Mesenchymal stem cell (in vitro differentiated cells and primary cell): Measurements from ENCODE around the gene DGKH.
A peak's percentile ranks its signal among the peaks of the same experiment; 100 is the strongest.

ENCODE experiments used
- DNase-seq: peaks from one replicate; pipeline ENCODE4 v3.0.0-alpha.2; 2013
- H2AFZ ChIP-seq: one replicate; pipeline ENCODE4 v1.6.1; 2013; ENCODE audit warnings: low read depth, mild to moderate bottlenecking, control low read depth, inconsistent platforms, low read length, moderate library complexity
- H2AK5ac ChIP-seq: 2 replicates; pipeline ENCODE4 v1.6.1; 2013; ENCODE audit warnings: low read length, moderate library complexity, mild to moderate bottlenecking, inconsistent platforms; ENCODE audit not compliant: severe bottlenecking
- H2BK120ac ChIP-seq: one replicate; pipeline ENCODE4 v1.6.1; 2013; ENCODE audit warnings: low read depth, mild to moderate bottlenecking, inconsistent platforms, low read length, moderate library complexity
- H2BK12ac ChIP-seq, 2 experiments: one replicate each; pipeline ENCODE4 v1.6.1; 2013; ENCODE audit warnings: inconsistent platforms in 2 of 2, low read length in 2 of 2, mild to moderate bottlenecking in 2 of 2, moderate library complexity in 2 of 2, control low read depth in 1 of 2
- H2BK15ac ChIP-seq: one replicate; pipeline ENCODE4 v1.6.1; 2013; ENCODE audit warnings: mild to moderate bottlenecking, low read depth, inconsistent platforms; ENCODE audit not compliant: poor library complexity, severe bottlenecking
- H2BK5ac ChIP-seq: 2 replicates; pipeline ENCODE4 v1.6.1; 2013; ENCODE audit warnings: low read depth, mild to moderate bottlenecking, low read length, control low read depth, inconsistent platforms; ENCODE audit not compliant: poor library complexity, severe bottlenecking
- H3K14ac ChIP-seq, 2 experiments: one replicate each; pipeline ENCODE4 v1.6.1; 2013; ENCODE audit warnings: inconsistent platforms in 2 of 2, low read length in 2 of 2, control low read depth in 1 of 2, mild to moderate bottlenecking in 1 of 2, moderate library complexity in 1 of 2
- H3K18ac ChIP-seq, 2 experiments: one replicate each; pipeline ENCODE4 v1.6.1; 2013; ENCODE audit warnings: inconsistent platforms in 2 of 2, low read length in 2 of 2, control low read depth in 1 of 2, low read depth in 1 of 2, mild to moderate bottlenecking in 1 of 2
- H3K23ac ChIP-seq, 2 experiments: one replicate each; pipeline ENCODE4 v1.6.1; 2013; ENCODE audit warnings: inconsistent platforms in 2 of 2, low read length in 2 of 2, mild to moderate bottlenecking in 2 of 2, moderate library complexity in 2 of 2, control low read depth in 1 of 2
- H3K27ac ChIP-seq: 2 replicates; pipeline ENCODE4 v1.5.1; 2013; ENCODE audit warnings: mild to moderate bottlenecking, moderate library complexity, low read length, control low read depth, inconsistent platforms; ENCODE audit not compliant: poor library complexity, severe bottlenecking
- H3K27me3 ChIP-seq, 2 experiments: 2 replicates each; pipeline versions ENCODE4 v1.6.1 to v1.7.0; 2013; ENCODE audit warnings: low read length in 2 of 2, mild to moderate bottlenecking in 2 of 2, moderate library complexity in 2 of 2, control low read depth in 1 of 2, inconsistent platforms in 1 of 2; ENCODE audit not compliant: control insufficient read depth in 1 of 2, insufficient read depth in 1 of 2
- H3K36me3 ChIP-seq, 2 experiments: 2 replicates each; pipeline versions ENCODE4 v1.6.1 to v1.7.0; 2013; ENCODE audit warnings: low read length in 2 of 2, control low read depth in 1 of 2, inconsistent platforms in 1 of 2, low read depth in 1 of 2, mild to moderate bottlenecking in 1 of 2; ENCODE audit not compliant: insufficient read depth in 2 of 2, control insufficient read depth in 1 of 2
- H3K4ac ChIP-seq, 2 experiments: one replicate each; pipeline ENCODE4 v1.6.1; 2013; ENCODE audit warnings: inconsistent platforms in 2 of 2, low read length in 2 of 2, mild to moderate bottlenecking in 2 of 2, moderate library complexity in 2 of 2, control low read depth in 1 of 2, low read depth in 1 of 2
- H3K4me1 ChIP-seq: 2 replicates; pipeline ENCODE4 v1.6.1; 2013; ENCODE audit warnings: low read depth, low read length, control low read depth; ENCODE audit not compliant: control insufficient read depth, insufficient read depth
- H3K4me2 ChIP-seq: 2 replicates; pipeline ENCODE4 v1.6.1; 2013; ENCODE audit warnings: low read length, mild to moderate bottlenecking, inconsistent platforms; ENCODE audit not compliant: poor library complexity, severe bottlenecking
- H3K4me3 ChIP-seq, 2 experiments: 2 replicates each; pipeline versions ENCODE4 v1.5.1 to v1.7.0; 2013; ENCODE audit warnings: low read length in 2 of 2, mild to moderate bottlenecking in 2 of 2, control low read depth in 1 of 2, low read depth in 1 of 2; ENCODE audit not compliant: insufficient read depth in 1 of 2
- H3K79me1 ChIP-seq: replicated peaks from 2 replicates; pipeline ENCODE4 v1.6.1; 2013; ENCODE audit warnings: mild to moderate bottlenecking, control low read depth, low read length, inconsistent platforms; ENCODE audit not compliant: poor library complexity, severe bottlenecking
- H3K9ac ChIP-seq: 2 replicates; pipeline ENCODE4 v1.7.0; 2013; ENCODE audit warnings: mild to moderate bottlenecking, low read length, moderate library complexity
- H3K9me3 ChIP-seq: 2 replicates; pipeline ENCODE4 v1.7.0; 2013; ENCODE audit warnings: mild to moderate bottlenecking, low read length; ENCODE audit not compliant: control insufficient read depth
- H4K8ac ChIP-seq: one replicate; pipeline ENCODE4 v1.6.1; 2013; ENCODE audit warnings: inconsistent platforms, mild to moderate bottlenecking, low read length, moderate library complexity
- H4K91ac ChIP-seq: one replicate; pipeline ENCODE4 v1.6.1; 2013; ENCODE audit warnings: mild to moderate bottlenecking, low read length, inconsistent platforms
- WGBS: methylation state at CpG from one replicate; pipeline ENCODE4 v1.1.7; 2013; ENCODE audit warnings: mixed read lengths; 5-methylcytosine and 5-hydroxymethylcytosine counted together

DGKH gene

GRCh38 chr13:42002066-42002465 lies 46.4 kb upstream of the DGKH start:
- H3K27ac ChIP-seq, result no peak overlapping the region
- no peaks in the 10 kb centered on the region for H3K36me3 ChIP-seq
- H2BK12ac ChIP-seq, result peak overlapping the region in 1 of 2 experiments; percentile 71
- H3K9me3 ChIP-seq, result no peaks in the 10 kb centered on the region
- peaks cover 3% of the 10 kb centered on the region for H3K4me1 ChIP-seq
- no peak overlapping the region for H3K4me2 ChIP-seq
- H3K4ac ChIP-seq, result no peak overlapping the region
- H3K14ac ChIP-seq, result no peak overlapping the region
- no peak overlapping the region for H2BK15ac ChIP-seq
- no peak overlapping the region for H2BK5ac ChIP-seq
- no peak overlapping the region for H4K8ac ChIP-seq
- H2AFZ ChIP-seq, result no peak overlapping the region
- DNase-seq, result no peak
- H3K79me1 ChIP-seq, result no peaks in the 10 kb centered on the region
- H3K23ac ChIP-seq, result no peak overlapping the region
- WGBS, result 83% methylated on average over 1 of the region's 2 CpGs
- H3K9ac ChIP-seq, result peak overlapping the region; percentile 14
- H3K27me3 ChIP-seq, result peaks cover 0 to 8% of the 10 kb centered on the region in 2 experiments
- no peak overlapping the region for H2AK5ac ChIP-seq
- no peak overlapping the region for H3K4me3 ChIP-seq
- no peak overlapping the region for H3K18ac ChIP-seq
- no peak overlapping the region for H4K91ac ChIP-seq
- H2BK120ac ChIP-seq, result no peak overlapping the region

DNA sequence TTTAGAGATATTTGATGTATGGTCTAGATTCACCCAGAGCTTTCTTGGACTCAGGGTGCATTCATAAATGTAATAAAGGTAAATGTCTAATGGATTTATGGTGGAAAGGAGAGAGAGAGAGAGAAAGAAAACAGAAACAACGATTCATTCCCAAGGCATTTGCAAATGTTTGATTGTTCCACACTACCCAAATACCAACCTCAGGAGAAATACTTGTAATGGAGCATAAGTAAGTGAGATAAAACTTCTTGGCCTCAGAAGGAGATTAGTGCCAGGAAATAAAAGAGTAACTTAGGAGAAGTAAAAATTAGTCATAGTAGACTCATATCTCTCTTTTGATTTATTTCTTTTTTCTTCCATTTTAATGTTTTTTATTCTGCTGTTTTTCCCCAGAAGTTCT lies 40.6 kb upstream of the DGKH start:
- H2BK15ac ChIP-seq, result no peak overlapping the region
- H3K23ac ChIP-seq, result no peak overlapping the region
- no peak overlapping the region for H3K4me3 ChIP-seq
- H3K79me1 ChIP-seq, result no peaks in the 10 kb centered on the region
- no peak overlapping the region for H2BK12ac ChIP-seq
- H2AFZ ChIP-seq, result no peak overlapping the region
- H3K4me1 ChIP-seq, result no peaks in the 10 kb centered on the region
- no peak overlapping the region for H3K4me2 ChIP-seq
- H3K27me3 ChIP-seq, result no peaks in the 10 kb centered on the region
- no peak overlapping the region for H3K14ac ChIP-seq
- no peak overlapping the region for H4K8ac ChIP-seq
- peak; percentile 6 for DNase-seq
- H3K18ac ChIP-seq, result no peak overlapping the region
- no peak overlapping the region for H3K9ac ChIP-seq
- no CpG with 5 or more reads among the region's 1 CpG for WGBS
- H2BK120ac ChIP-seq, result no peak overlapping the region
- no peak overlapping the region for H4K91ac ChIP-seq
- H2AK5ac ChIP-seq, result no peak overlapping the region
- H3K4ac ChIP-seq, result no peak overlapping the region
- no peaks in the 10 kb centered on the region for H3K9me3 ChIP-seq
- no peak overlapping the region for H3K27ac ChIP-seq
- H2BK5ac ChIP-seq, result no peak overlapping the region
- no peaks in the 10 kb centered on the region for H3K36me3 ChIP-seq

- no peaks in the 10 kb centered on the region for H3K36me3 ChIP-seq
- peak overlapping the region in 1 of 2 experiments; percentile 63 for H3K14ac ChIP-seq
- H3K9me3 ChIP-seq, result no peaks in the 10 kb centered on the region
- H4K8ac ChIP-seq, result no peak overlapping the region
- H3K27ac ChIP-seq, result no peak overlapping the region
- H3K79me1 ChIP-seq, result no peaks in the 10 kb centered on the region
- no peak overlapping the region for H3K4me2 ChIP-seq
- no peak overlapping the region for H2AK5ac ChIP-seq
- no peak overlapping the region for H2AFZ ChIP-seq
- H3K23ac ChIP-seq, result no peak overlapping the region
- H3K4me3 ChIP-seq, result no peak overlapping the region
- DNase-seq, result no peak
- H3K4ac ChIP-seq, result no peak overlapping the region
- H2BK12ac ChIP-seq, result no peak overlapping the region
- H2BK5ac ChIP-seq, result no peak overlapping the region
- 86% methylated on average over 4 of the region's 4 CpGs for whole genome bisulfite sequencing
- H2BK15ac ChIP-seq, result no peak overlapping the region
- H4K91ac ChIP-seq, result no peak overlapping the region
- H2BK120ac ChIP-seq, result no peak overlapping the region
- H3K27me3 ChIP-seq, result no peaks in the 10 kb centered on the region
- peak overlapping the region in 1 of 2 experiments; percentile 19 for H3K18ac ChIP-seq
- H3K9ac ChIP-seq, result no peak overlapping the region
- no peaks in the 10 kb centered on the region for H3K4me1 ChIP-seq
Measured at GRCh38 chr13:42009057-42009456, 39.4 kb upstream of the DGKH start.

DNA sequence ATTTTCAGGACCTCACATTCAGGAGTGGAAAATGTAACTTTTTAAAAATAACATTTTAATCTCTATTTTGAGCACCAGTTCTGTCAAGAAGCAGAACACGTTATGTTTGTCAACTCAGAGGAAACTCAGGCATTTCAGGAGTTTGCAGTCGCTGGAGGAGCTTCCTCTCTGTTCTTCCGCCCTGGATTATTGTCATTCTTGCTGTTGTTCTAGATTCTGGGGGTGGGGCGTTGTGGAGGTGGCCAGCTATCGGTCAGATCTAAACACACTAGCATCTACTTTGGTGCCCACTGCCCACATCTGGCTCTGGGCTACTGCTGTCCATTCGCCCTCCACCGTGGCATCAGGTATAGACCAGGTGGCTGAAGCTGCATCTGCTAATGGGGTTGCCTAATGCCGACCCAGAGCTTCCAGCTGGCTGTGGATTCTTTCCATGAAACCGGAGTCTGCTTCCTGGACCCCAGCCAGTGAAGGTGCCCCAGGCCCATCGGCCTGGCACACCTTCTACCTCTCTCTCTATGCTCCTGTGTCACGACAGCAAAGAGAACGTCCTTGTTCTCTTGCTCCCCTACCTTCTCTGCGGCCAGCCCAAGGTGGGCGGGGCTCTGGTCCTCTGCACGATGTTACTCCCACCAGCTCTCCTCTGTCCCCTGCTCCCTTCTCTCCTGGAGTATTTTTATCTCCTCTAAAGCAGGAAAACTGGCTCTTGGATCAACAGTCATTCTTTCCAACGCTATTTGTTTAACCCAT lies 36.7 kb upstream of the DGKH start:
- Histone ChIP-seq H3K18ac (no peak overlapping the region), H3K4ac (no peak overlapping the region), H3K4me2 (no peak overlapping the region), H2AFZ (no peak overlapping the region), H4K8ac (no peak overlapping the region), H3K27me3 (no peaks in the 10 kb centered on the region), H3K23ac (peak overlapping the region in 1 of 2 experiments; percentile 79), H3K27ac (no peak overlapping the region), H3K36me3 (no peaks in the 10 kb centered on the region), H3K79me1 (no peaks in the 10 kb centered on the region), H3K4me1 (no peaks in the 10 kb centered on the region), H3K14ac (no peak overlapping the region), H3K9me3 (no peaks in the 10 kb centered on the region), H2BK5ac (no peak overlapping the region), H3K4me3 (no peak overlapping the region), H3K9ac (no peak overlapping the region), H2BK120ac (no peak overlapping the region), H4K91ac (no peak overlapping the region), H2BK12ac (no peak overlapping the region), H2BK15ac (no peak overlapping the region), H2AK5ac (no peak overlapping the region)
- no peak for DNase-seq
- 59% methylated on average over 15 of the region's 16 CpGs for WGBS
